CD4-positive, alpha-beta memory T cell (primary cell): ENCODE data around the gene SDCBP2. TPM values are rescaled to one million over a fixed set of nuclear protein-coding genes. Genes with fewer than 3 reads are reported as not detected.

ENCODE experiments used
- CTCF ChIA-PET: fragments of 350-600 bp; sonication (Branson Sonifier 250); formaldehyde crosslinking; loops from one replicate; lab custom pipeline; 2021; ENCODE audit warnings: inconsistent platforms; ENCODE audit not compliant: partially characterized antibody; lab: Charles Lee
- POLR2A ChIA-PET: fragments of 350-600 bp; sonication (Branson Sonifier 250); formaldehyde crosslinking; loops from one replicate; lab custom pipeline; 2021; ENCODE audit not compliant: partially characterized antibody; lab: Charles Lee
- DNase-seq, 5 donors: peaks; one replicate each; pipeline versions ENCODE4 v3.0.0 to v3.0.0-alpha.2; 2020 to 2022; ENCODE audit warnings: mixed read lengths in 1 of 5
- H3K27ac ChIP-seq: one replicate; pipeline ENCODE4 v1.7.0; 2013; ENCODE audit warnings: low read depth, low read length
- H3K27me3 ChIP-seq: 2 replicates; pipeline ENCODE4 v1.7.0; 2013; ENCODE audit warnings: mild to moderate bottlenecking, low read length, moderate library complexity; ENCODE audit not compliant: insufficient read depth
- H3K36me3 ChIP-seq: 2 replicates; pipeline ENCODE4 v1.7.0; 2013; ENCODE audit warnings: mild to moderate bottlenecking, low read length, moderate library complexity; ENCODE audit not compliant: insufficient read depth
- H3K4me1 ChIP-seq: 2 replicates; pipeline ENCODE4 v1.7.0; 2013; ENCODE audit warnings: mild to moderate bottlenecking, low read length, moderate library complexity; ENCODE audit not compliant: insufficient read depth
- H3K4me3 ChIP-seq, 2 donors: one replicate each; pipeline ENCODE4 v1.7.0; 2013; ENCODE audit warnings: low read length in 2 of 2, mild to moderate bottlenecking in 1 of 2
- H3K9me3 ChIP-seq, 2 donors: one replicate each; pipeline ENCODE4 v1.7.0; 2013; ENCODE audit warnings: low read length in 2 of 2, control low read depth in 1 of 2; ENCODE audit not compliant: control insufficient read depth in 1 of 2
- H3K27ac Mint-ChIP-seq, 7 donors: one replicate each; pipeline ENCODE4 v1.8.0; 2020 to 2021; ENCODE audit warnings: mixed read lengths in 7 of 7, mild to moderate bottlenecking in 6 of 7, inconsistent platforms in 3 of 7, moderate library complexity in 3 of 7
- H3K27me3 Mint-ChIP-seq, 2 donors: one replicate each; pipeline ENCODE4 v1.8.0; 2020 to 2021; ENCODE audit warnings: mixed read lengths in 2 of 2
- H3K36me3 Mint-ChIP-seq, 2 donors: one replicate each; pipeline ENCODE4 v1.8.0; 2020 to 2021; ENCODE audit warnings: mixed read lengths in 2 of 2, inconsistent platforms in 1 of 2, mild to moderate bottlenecking in 1 of 2
- H3K4me1 Mint-ChIP-seq, 4 donors: one replicate each; pipeline ENCODE4 v1.8.0; 2020 to 2021; ENCODE audit warnings: mixed read lengths in 4 of 4, mild to moderate bottlenecking in 1 of 4
- H3K4me3 Mint-ChIP-seq, 8 donors: one replicate each; pipeline ENCODE4 v1.8.0; 2020 to 2021; ENCODE audit warnings: mixed read lengths in 8 of 8, mild to moderate bottlenecking in 7 of 8, moderate library complexity in 6 of 8, inconsistent platforms in 3 of 8
- H3K9me3 Mint-ChIP-seq, 8 donors: one replicate each; pipeline ENCODE4 v1.8.0; 2020 to 2021; ENCODE audit warnings: mixed read lengths in 8 of 8, mild to moderate bottlenecking in 5 of 8, inconsistent platforms in 3 of 8, moderate library complexity in 1 of 8
- intact Hi-C: fragments of 100-400 bp; cut with micrococcal nuclease; formaldehyde crosslinking; loops from one replicate; pipeline ENCODE4 v1.15.1; 2023
- polyA plus RNA-seq, 2 donors: library from polyadenylated mRNA; unstranded; fragments of 300-500 nt; fragmentation: Illumina TruSeq; gene quantifications; one replicate each; pipeline ENCODE4 v1.2.3, GENCODE V29; 2021
- total RNA-seq, 2 experiments: library from RNA; stranded (reverse); gene quantifications; one replicate each; pipeline ENCODE4 v1.2.3, GENCODE V29; 2021

SDCBP2 gene
- total and polyA plus RNA-seq, 4 experiments from 2014 or later, result 0.61 to 2.2 (median 1.2) TPM

- ChIA-PET CTCF (no interaction called here), POLR2A (no interaction called here)
- no peak overlapping the region for H3K27ac ChIP-seq
- Mint-ChIP-seq H3K9me3 (no peaks in the 10 kb centered on the region), H3K4me1 (peaks cover 11 to 24% (median 17%) of the 10 kb centered on the region in 4 donors), H3K27ac (no peak overlapping the region), H3K4me3 (no peak overlapping the region), H3K36me3 (peaks cover 3 to 12% of the 10 kb centered on the region in 2 donors), H3K27me3 (no peaks in the 10 kb centered on the region)
- intact Hi-C loops, result no loop called here
- DNase-seq, result no peak
- H3K27me3 ChIP-seq, result no peaks in the 10 kb centered on the region
- no peaks in the 10 kb centered on the region for H3K36me3 ChIP-seq
- H3K4me3 ChIP-seq, result no peak overlapping the region
- H3K9me3 ChIP-seq, result no peaks in the 10 kb centered on the region
- H3K4me1 ChIP-seq, result peaks cover 11% of the 10 kb centered on the region
These were observed 32.8 kb downstream of the SDCBP2 start for GRCh38 chr20:1296117-1296610.

- Mint-ChIP-seq H3K36me3 (peaks cover 3 to 8% of the 10 kb centered on the region in 2 donors), H3K9me3 (no peaks in the 10 kb centered on the region), H3K4me3 (no peak overlapping the region), H3K27me3 (no peaks in the 10 kb centered on the region), H3K27ac (no peak overlapping the region), H3K4me1 (peaks cover 6 to 16% (median 11%) of the 10 kb centered on the region in 4 donors)
- ChIA-PET POLR2A (no interaction called here), CTCF (no interaction called here)
- H3K27me3 ChIP-seq, result no peaks in the 10 kb centered on the region
- H3K36me3 ChIP-seq, result no peaks in the 10 kb centered on the region
- no peak for DNase-seq
- peaks cover 4% of the 10 kb centered on the region for H3K4me1 ChIP-seq
- H3K27ac ChIP-seq, result no peak overlapping the region
- no peak overlapping the region for H3K4me3 ChIP-seq
- intact Hi-C loops, result no loop called here
- H3K9me3 ChIP-seq, result no peaks in the 10 kb centered on the region
These were observed 33.5 kb downstream of the SDCBP2 start for GRCh38 chr20:1295276-1295930.

GRCh38 chr20:1294497-1294896 lies 34.4 kb downstream of the SDCBP2 start:
- DNase-seq, result no peak
- no peak overlapping the region for H3K4me3 Mint-ChIP-seq
- peaks cover 3 to 8% of the 10 kb centered on the region in 2 donors for H3K36me3 Mint-ChIP-seq
- no peak overlapping the region for H3K4me3 ChIP-seq
- ChIA-PET POLR2A (no interaction called here), CTCF (no interaction called here)
- H3K27ac Mint-ChIP-seq, result peak overlapping the region in 1 of 7 donors; percentile 42
- H3K27ac ChIP-seq, result no peak overlapping the region
- no peaks in the 10 kb centered on the region for H3K4me1 ChIP-seq
- H3K9me3 ChIP-seq, result no peaks in the 10 kb centered on the region
- peaks cover 2 to 10% (median 7%) of the 10 kb centered on the region in 4 donors for H3K4me1 Mint-ChIP-seq
- no peaks in the 10 kb centered on the region for H3K9me3 Mint-ChIP-seq
- no peaks in the 10 kb centered on the region for H3K36me3 ChIP-seq
- H3K27me3 ChIP-seq, result no peaks in the 10 kb centered on the region
- no peaks in the 10 kb centered on the region for H3K27me3 Mint-ChIP-seq
- intact Hi-C loops, result no loop called here

- Histone ChIP-seq H3K27ac (no peak overlapping the region), H3K27me3 (no peaks in the 10 kb centered on the region), H3K4me3 (no peak overlapping the region), H3K4me1 (no peaks in the 10 kb centered on the region), H3K36me3 (no peaks in the 10 kb centered on the region), H3K9me3 (no peaks in the 10 kb centered on the region)
- Mint-ChIP-seq H3K9me3 (no peaks in the 10 kb centered on the region), H3K4me1 (peaks cover 2 to 9% (median 5%) of the 10 kb centered on the region in 4 donors), H3K27me3 (no peaks in the 10 kb centered on the region), H3K4me3 (no peak overlapping the region), H3K36me3 (peaks cover 3 to 8% of the 10 kb centered on the region in 2 donors), H3K27ac (peak overlapping the region in 1 of 7 donors; percentile 19)
- CTCF ChIA-PET, result no interaction called here
- no peak for DNase-seq
- POLR2A ChIA-PET, result no interaction called here
- intact Hi-C loops, result no loop called here
These were observed 35.1 kb downstream of the SDCBP2 start for GRCh38 chr20:1293641-1294379.

- Mint-ChIP-seq H3K36me3 (peaks cover under 1 to 8% of the 10 kb centered on the region in 2 donors), H3K4me3 (no peak overlapping the region), H3K9me3 (no peaks in the 10 kb centered on the region), H3K27ac (peak overlapping the region in 3 of 7 donors; percentile 9 to 67 (median 51)), H3K27me3 (no peaks in the 10 kb centered on the region), H3K4me1 (peaks cover 2 to 12% (median 6%) of the 10 kb centered on the region in 4 donors)
- Histone ChIP-seq H3K36me3 (no peaks in the 10 kb centered on the region), H3K4me1 (peaks cover 4% of the 10 kb centered on the region), H3K27me3 (no peaks in the 10 kb centered on the region), H3K9me3 (no peaks in the 10 kb centered on the region), H3K27ac (no peak overlapping the region), H3K4me3 (no peak overlapping the region)
- ChIA-PET POLR2A (no interaction called here), CTCF (interaction anchor here (1.0 kb wide), 1 partner anchor 145 kb away, joined by 4 read pairs; no protein-coding TSS in a partner anchor)
- intact Hi-C loops, result no loop called here
- DNase-seq, result no peak
These were observed 36.3 kb downstream of the SDCBP2 start for GRCh38 chr20:1292620-1293019.

- H3K27ac ChIP-seq, result no peak overlapping the region
These were observed 37.7 kb downstream of the SDCBP2 start for GRCh38 chr20:1291191-1291741.

More at GRCh38 chr20:1291191-1291741, 37.7 kb downstream of the SDCBP2 start:
- Histone ChIP-seq H3K36me3 (no peaks in the 10 kb centered on the region), H3K4me3 (no peak overlapping the region), H3K9me3 (no peaks in the 10 kb centered on the region), H3K27me3 (no peaks in the 10 kb centered on the region), H3K4me1 (peaks cover 17% of the 10 kb centered on the region)
- Mint-ChIP-seq H3K4me1 (peaks cover 15 to 23% (median 20%) of the 10 kb centered on the region in 4 donors), H3K9me3 (no peaks in the 10 kb centered on the region), H3K36me3 (no peaks in the 10 kb centered on the region), H3K4me3 (no peak overlapping the region), H3K27me3 (no peaks in the 10 kb centered on the region), H3K27ac (peak overlapping the region in 2 of 7 donors; percentile 12 to 24)
- ChIA-PET POLR2A (interaction anchor here (0.8 kb wide), 1 partner anchor 10 kb away, joined by 3 read pairs; no protein-coding TSS in a partner anchor), CTCF (no interaction called here)
- intact Hi-C loops, result no loop called here
- no peak for DNase-seq
